Stimulated activated CD4-positive, alpha-beta T cell treated with anti-CD3 and anti-CD28 coated beads, Interleukin-1b, Interleukin-23, amount 100 ng/mL, for 4 hours (primary cell): ENCODE data around the gene TRAPPC4.
"Not testable (repeated sequence)": the region's sequence is repeated elsewhere in the genome, so short reads cannot be mapped to it uniquely, and the experiment has no call there.

Experiments used
- DNase-seq, 2 donors: peaks; one replicate each; pipeline ENCODE4 v3.0.0-alpha.2; 2020; ENCODE audit warnings: low read depth in 2 of 2

Gene TRAPPC4

GRCh38 chr11:119033421-119033820 lies 14.9 kb downstream of the TRAPPC4 start:
- DNase-seq: not testable (repeated sequence)

GRCh38 chr11:119034813-119035212 lies 16.2 kb downstream of the TRAPPC4 start:
- DNase-seq: no peak

GRCh38 chr11:119038884-119039283 lies 20.3 kb downstream of the TRAPPC4 start:
- no peak for DNase-seq

- DNase-seq: not testable (repeated sequence)
These were observed 20.9 kb downstream of the TRAPPC4 start for GRCh38 chr11:119039471-119039870.

- no peak for DNase-seq
These were observed 23.4 kb downstream of the TRAPPC4 start for GRCh38 chr11:119041821-119042514.

GRCh38 chr11:119042927-119043326 lies 24.4 kb downstream of the TRAPPC4 start:
- DNase-seq: no peak

GRCh38 chr11:119044708-119045107 lies 26.1 kb downstream of the TRAPPC4 start:
- no peak for DNase-seq

GRCh38 chr11:119046489-119046888 lies 27.9 kb downstream of the TRAPPC4 start:
- no peak for DNase-seq

- no peak for DNase-seq
These were observed 28.6 kb downstream of the TRAPPC4 start for GRCh38 chr11:119047205-119047604.

- DNase-seq: no peak
These were observed 30.1 kb downstream of the TRAPPC4 start for GRCh38 chr11:119048644-119049043.

- DNase-seq: no peak
These were observed 30.5 kb downstream of the TRAPPC4 start for GRCh38 chr11:119049081-119049480.

GRCh38 chr11:119051440-119052162 lies 33.0 kb downstream of the TRAPPC4 start:
- DNase-seq: peak in 1 of 2 donors; percentile 26

GRCh38 chr11:119052163-119052814 lies 33.7 kb downstream of the TRAPPC4 start:
- DNase-seq: no peak

- no peak for DNase-seq
These were observed 35.9 kb downstream of the TRAPPC4 start for GRCh38 chr11:119054418-119054817.

- no peak for DNase-seq
These were observed 37.3 kb downstream of the TRAPPC4 start for GRCh38 chr11:119055901-119056300.

- DNase-seq: peak; percentile 25 to 34
These were observed 37.9 kb downstream of the TRAPPC4 start for GRCh38 chr11:119056421-119056999.

GRCh38 chr11:119057000-119057769 lies 38.6 kb downstream of the TRAPPC4 start, which contains the start of gene HYOU1:
HYOU1 (minus strand) TSS chr11:119057205; CDS start chr11:119056160, 1,045 bp downstream.
- DNase-seq: peak; percentile 98 to 99

- not testable (repeated sequence) for DNase-seq
These were observed 40.6 kb downstream of the TRAPPC4 start for GRCh38 chr11:119059128-119059527.

GRCh38 chr11:119061256-119061655 lies 42.7 kb downstream of the TRAPPC4 start:
- no peak for DNase-seq

- DNase-seq: no peak
These were observed 44.2 kb downstream of the TRAPPC4 start for GRCh38 chr11:119062779-119063178.

- DNase-seq: peak; percentile 9 to 31
These were observed 46.8 kb downstream of the TRAPPC4 start for GRCh38 chr11:119065369-119065768.
